Measurements from ENCODE around the gene PLEKHH2.
"Not testable (repeated sequence)": the region's sequence is repeated elsewhere in the genome, so short reads cannot be mapped to it uniquely, and the experiment has no call there.

Gene PLEKHH2

GRCh38 chr2:43636153-43636552 lies 907 bp upstream of the PLEKHH2 start:
- not testable (repeated sequence) for H3K9ac ChIP-seq (ENCODE audit: low read depth in 1 of 2, low read length in 2 of 2); H3K4me1 ChIP-seq (ENCODE audit: control insufficient read depth in 1 of 2, insufficient read depth in 2 of 2, low read length in 2 of 2); H3K27ac ChIP-seq (ENCODE audit: low read depth, low read length); H3K9me3 ChIP-seq (ENCODE audit: control insufficient read depth in 1 of 2, low read length in 2 of 2); H3K4me3 ChIP-seq (ENCODE audit: low read depth in 1 of 2, low read length in 2 of 2); H3K36me3 ChIP-seq (ENCODE audit: control insufficient read depth in 1 of 2, insufficient read depth in 2 of 2, low read length in 2 of 2)
- H3K27me3 ChIP-seq (ENCODE audit: control insufficient read depth in 1 of 2, insufficient read depth in 2 of 2, low read length in 2 of 2) = peaks cover 14 to 16% of the 10 kb centered on the region in 2 donors

- Histone ChIP-seq H3K4me3 (ENCODE audit: low read depth in 1 of 2, low read length in 2 of 2) (peak overlapping the region; percentile 60 to 85), H3K27me3 (ENCODE audit: control insufficient read depth in 1 of 2, insufficient read depth in 2 of 2, low read length in 2 of 2) (peaks cover 14 to 16% of the 10 kb centered on the region in 2 donors), H3K4me1 (ENCODE audit: control insufficient read depth in 1 of 2, insufficient read depth in 2 of 2, low read length in 2 of 2) (peaks cover 0 to 8% of the 10 kb centered on the region in 2 donors), H3K27ac (ENCODE audit: low read depth, low read length) (no peak overlapping the region), H3K36me3 (ENCODE audit: control insufficient read depth in 1 of 2, insufficient read depth in 2 of 2, low read length in 2 of 2) (no peaks in the 10 kb centered on the region), H3K9me3 (ENCODE audit: control insufficient read depth in 1 of 2, low read length in 2 of 2) (peaks cover 0 to 2% of the 10 kb centered on the region in 2 donors), H3K9ac (ENCODE audit: low read depth in 1 of 2, low read length in 2 of 2) (no peak overlapping the region)
Observed at GRCh38 chr2:43636621-43637020, 439 bp upstream of the PLEKHH2 start.

- Histone ChIP-seq H3K27me3 (ENCODE audit: control insufficient read depth in 1 of 2, insufficient read depth in 2 of 2, low read length in 2 of 2) (peaks cover 0 to 7% of the 10 kb centered on the region in 2 donors), H3K9me3 (ENCODE audit: control insufficient read depth in 1 of 2, low read length in 2 of 2) (peaks cover 0 to 2% of the 10 kb centered on the region in 2 donors), H3K9ac (ENCODE audit: low read depth in 1 of 2, low read length in 2 of 2) (no peak overlapping the region), H3K4me3 (ENCODE audit: low read depth in 1 of 2, low read length in 2 of 2) (no peak overlapping the region), H3K4me1 (ENCODE audit: control insufficient read depth in 1 of 2, insufficient read depth in 2 of 2, low read length in 2 of 2) (no peaks in the 10 kb centered on the region), H3K36me3 (ENCODE audit: control insufficient read depth in 1 of 2, insufficient read depth in 2 of 2, low read length in 2 of 2) (no peaks in the 10 kb centered on the region), H3K27ac (ENCODE audit: low read depth, low read length) (no peak overlapping the region)
Observed at GRCh38 chr2:43642363-43642762, 5.3 kb downstream of the PLEKHH2 start.

- Histone ChIP-seq H3K27me3 (ENCODE audit: control insufficient read depth in 1 of 2, insufficient read depth in 2 of 2, low read length in 2 of 2) (no peaks in the 10 kb centered on the region), H3K4me1 (ENCODE audit: control insufficient read depth in 1 of 2, insufficient read depth in 2 of 2, low read length in 2 of 2) (no peaks in the 10 kb centered on the region), H3K9ac (ENCODE audit: low read depth in 1 of 2, low read length in 2 of 2) (no peak overlapping the region), H3K9me3 (ENCODE audit: control insufficient read depth in 1 of 2, low read length in 2 of 2) (peaks cover 0 to 2% of the 10 kb centered on the region in 2 donors), H3K27ac (ENCODE audit: low read depth, low read length) (no peak overlapping the region), H3K36me3 (ENCODE audit: control insufficient read depth in 1 of 2, insufficient read depth in 2 of 2, low read length in 2 of 2) (no peaks in the 10 kb centered on the region), H3K4me3 (ENCODE audit: low read depth in 1 of 2, low read length in 2 of 2) (no peak overlapping the region)
Observed at GRCh38 chr2:43643680-43644079, 6.6 kb downstream of the PLEKHH2 start.

- Histone ChIP-seq H3K27ac (ENCODE audit: low read depth, low read length) (no peak overlapping the region), H3K27me3 (ENCODE audit: control insufficient read depth in 1 of 2, insufficient read depth in 2 of 2, low read length in 2 of 2) (peaks cover 0 to 3% of the 10 kb centered on the region in 2 donors), H3K9me3 (ENCODE audit: control insufficient read depth in 1 of 2, low read length in 2 of 2) (no peaks in the 10 kb centered on the region), H3K9ac (ENCODE audit: low read depth in 1 of 2, low read length in 2 of 2) (no peak overlapping the region), H3K36me3 (ENCODE audit: control insufficient read depth in 1 of 2, insufficient read depth in 2 of 2, low read length in 2 of 2) (no peaks in the 10 kb centered on the region), H3K4me1 (ENCODE audit: control insufficient read depth in 1 of 2, insufficient read depth in 2 of 2, low read length in 2 of 2) (no peaks in the 10 kb centered on the region), H3K4me3 (ENCODE audit: low read depth in 1 of 2, low read length in 2 of 2) (no peak overlapping the region)
Observed at GRCh38 chr2:43648994-43649701, 12.1 kb downstream of the PLEKHH2 start.

GRCh38 chr2:43653506-43653905 lies 16.4 kb downstream of the PLEKHH2 start:
- Histone ChIP-seq H3K27ac (ENCODE audit: low read depth, low read length) (no peak overlapping the region), H3K4me1 (ENCODE audit: control insufficient read depth in 1 of 2, insufficient read depth in 2 of 2, low read length in 2 of 2) (no peaks in the 10 kb centered on the region), H3K4me3 (ENCODE audit: low read depth in 1 of 2, low read length in 2 of 2) (no peak overlapping the region), H3K9ac (ENCODE audit: low read depth in 1 of 2, low read length in 2 of 2) (no peak overlapping the region), H3K9me3 (ENCODE audit: control insufficient read depth in 1 of 2, low read length in 2 of 2) (no peaks in the 10 kb centered on the region), H3K27me3 (ENCODE audit: control insufficient read depth in 1 of 2, insufficient read depth in 2 of 2, low read length in 2 of 2) (peaks cover 0 to 3% of the 10 kb centered on the region in 2 donors), H3K36me3 (ENCODE audit: control insufficient read depth in 1 of 2, insufficient read depth in 2 of 2, low read length in 2 of 2) (no peaks in the 10 kb centered on the region)

- no peak overlapping the region for H3K27ac ChIP-seq (ENCODE audit: low read depth, low read length)
- no peaks in the 10 kb centered on the region for H3K9me3 ChIP-seq (ENCODE audit: control insufficient read depth in 1 of 2, low read length in 2 of 2)
- H3K9ac ChIP-seq (ENCODE audit: low read depth in 1 of 2, low read length in 2 of 2) = no peak overlapping the region
- H3K4me3 ChIP-seq (ENCODE audit: low read depth in 1 of 2, low read length in 2 of 2) = no peak overlapping the region
- H3K4me1 ChIP-seq (ENCODE audit: control insufficient read depth in 1 of 2, insufficient read depth in 2 of 2, low read length in 2 of 2) = no peaks in the 10 kb centered on the region
- H3K36me3 ChIP-seq (ENCODE audit: control insufficient read depth in 1 of 2, insufficient read depth in 2 of 2, low read length in 2 of 2) = no peaks in the 10 kb centered on the region
- peaks cover 0 to 3% of the 10 kb centered on the region in 2 donors for H3K27me3 ChIP-seq (ENCODE audit: control insufficient read depth in 1 of 2, insufficient read depth in 2 of 2, low read length in 2 of 2)
Observed at GRCh38 chr2:43657241-43657640, 20.2 kb downstream of the PLEKHH2 start.

- Histone ChIP-seq H3K9ac (ENCODE audit: low read depth in 1 of 2, low read length in 2 of 2) (peak overlapping the region; percentile 27 to 32), H3K36me3 (ENCODE audit: control insufficient read depth in 1 of 2, insufficient read depth in 2 of 2, low read length in 2 of 2) (no peaks in the 10 kb centered on the region), H3K4me3 (ENCODE audit: low read depth in 1 of 2, low read length in 2 of 2) (peak overlapping the region; percentile 74 to 76), H3K27me3 (ENCODE audit: control insufficient read depth in 1 of 2, insufficient read depth in 2 of 2, low read length in 2 of 2) (peaks cover 3 to 9% of the 10 kb centered on the region in 2 donors), H3K27ac (ENCODE audit: low read depth, low read length) (no peak overlapping the region), H3K9me3 (ENCODE audit: control insufficient read depth in 1 of 2, low read length in 2 of 2) (no peaks in the 10 kb centered on the region), H3K4me1 (ENCODE audit: control insufficient read depth in 1 of 2, insufficient read depth in 2 of 2, low read length in 2 of 2) (peaks cover 0 to 3% of the 10 kb centered on the region in 2 donors)
Observed at GRCh38 chr2:43675646-43676321, 38.7 kb downstream of the PLEKHH2 start.

- peak within 1 kb of the TSS; percentile 74 to 76 for H3K4me3 ChIP-seq (ENCODE audit: low read depth in 1 of 2, low read length in 2 of 2)
- peaks cover 3 to 9% of the 10 kb centered on the region in 2 donors for H3K27me3 ChIP-seq (ENCODE audit: control insufficient read depth in 1 of 2, insufficient read depth in 2 of 2, low read length in 2 of 2)
- H3K9me3 ChIP-seq (ENCODE audit: control insufficient read depth in 1 of 2, low read length in 2 of 2) = no peaks in the 10 kb centered on the region
- peak within 1 kb of the TSS; percentile 27 to 32 for H3K9ac ChIP-seq (ENCODE audit: low read depth in 1 of 2, low read length in 2 of 2)
- peaks cover 0 to 3% of the 10 kb centered on the region in 2 donors for H3K4me1 ChIP-seq (ENCODE audit: control insufficient read depth in 1 of 2, insufficient read depth in 2 of 2, low read length in 2 of 2)
- no peaks in the 10 kb centered on the region for H3K36me3 ChIP-seq (ENCODE audit: control insufficient read depth in 1 of 2, insufficient read depth in 2 of 2, low read length in 2 of 2)
- H3K27ac ChIP-seq (ENCODE audit: low read depth, low read length) = no peak within 1 kb of the TSS
Observed at GRCh38 chr2:43676322-43677050, 39.4 kb downstream of the PLEKHH2 start, which contains the start of gene C1GALT1C1L. Gene C1GALT1C1L (minus strand): TSS chr2:43676429. CDS start chr2:43676322, 107 bp downstream.

- not testable (repeated sequence) for H3K9ac ChIP-seq (ENCODE audit: low read depth in 1 of 2, low read length in 2 of 2); H3K4me3 ChIP-seq (ENCODE audit: low read depth in 1 of 2, low read length in 2 of 2); H3K27ac ChIP-seq (ENCODE audit: low read depth, low read length)
Observed at GRCh38 chr2:43677783-43678182, 40.7 kb downstream of the PLEKHH2 start.

More at GRCh38 chr2:43677783-43678182, 40.7 kb downstream of the PLEKHH2 start:
- H3K4me1 ChIP-seq (ENCODE audit: control insufficient read depth in 1 of 2, insufficient read depth in 2 of 2, low read length in 2 of 2); H3K9me3 ChIP-seq (ENCODE audit: control insufficient read depth in 1 of 2, low read length in 2 of 2); H3K27me3 ChIP-seq (ENCODE audit: control insufficient read depth in 1 of 2, insufficient read depth in 2 of 2, low read length in 2 of 2); H3K36me3 ChIP-seq (ENCODE audit: control insufficient read depth in 1 of 2, insufficient read depth in 2 of 2, low read length in 2 of 2): not testable (repeated sequence)
